Endothelial cell of umbilical vein (primary cell): ENCODE measurements around the gene GPR42. TPM values are rescaled to one million over a fixed set of nuclear protein-coding genes. Genes with fewer than 3 reads are reported as not detected.

Experiments
- BruUV-seq: library from RNA; stranded (reverse); fragments of 400-500 nt; replicated peaks from 2 replicates; lab custom pipeline; 2021; lab: Mats Ljungman, UMichigan
- CTCF ChIA-PET: fragments of 300-600, 350-600 bp; sonication (Branson Sonifier 250); formaldehyde crosslinking; loops from one replicate; lab custom pipeline; 2021; ENCODE audit warnings: antibody characterized with exemption, inconsistent platforms; lab: Charles Lee
- POLR2A ChIA-PET: fragments of 300-600, 350-600 bp; sonication (Branson Sonifier 250); formaldehyde crosslinking; loops from one replicate; lab custom pipeline; 2021; ENCODE audit warnings: antibody characterized with exemption, inconsistent platforms; lab: Charles Lee
- DNase-seq: peaks from one replicate; pipeline ENCODE4 v3.0.0-alpha.2; 2011; ENCODE audit warnings: low read depth, low spot score
- FAIRE-seq: peaks from 2 replicates; lab custom pipeline; 2011; peaks lifted over from hg19 to GRCh38; lab: Jason Lieb, UNC
- H2AFZ ChIP-seq: 2 replicates; pipeline ENCODE4 v1.6.0; 2012; ENCODE audit warnings: low read depth, low read length, control low read depth, inconsistent platforms
- H3K27ac ChIP-seq: 2 replicates; pipeline ENCODE4 v1.5.1; 2011; ENCODE audit warnings: low read depth, mild to moderate bottlenecking, control low read depth, low read length, moderate library complexity; ENCODE audit not compliant: insufficient read depth
- H3K27me3 ChIP-seq, 2 experiments: 2 replicates each; pipeline versions ENCODE4 v1.6.0 to v1.6.1; 2011; ENCODE audit warnings: low read length in 2 of 2, mixed read lengths in 1 of 2; ENCODE audit not compliant: control insufficient read depth in 2 of 2, insufficient read depth in 2 of 2
- H3K36me3 ChIP-seq, 2 experiments: 2 replicates in 1 of 2; 3 replicates in 1 of 2; pipeline ENCODE4 v1.5.1; 2011; ENCODE audit warnings: low read length in 2 of 2, mild to moderate bottlenecking in 1 of 2, moderate library complexity in 1 of 2; ENCODE audit not compliant: control insufficient read depth in 2 of 2, insufficient read depth in 2 of 2; ENCODE audit errors: extremely low read depth in 1 of 2
- H3K4me1 ChIP-seq: 3 replicates; pipeline ENCODE4 v1.5.1; 2011; ENCODE audit warnings: mild to moderate bottlenecking, low read length; ENCODE audit not compliant: control insufficient read depth, insufficient read depth; ENCODE audit errors: extremely low read depth
- H3K4me2 ChIP-seq: 2 replicates; pipeline ENCODE4 v1.6.1; 2011; ENCODE audit warnings: low read length, control low read depth, mixed read lengths; ENCODE audit not compliant: insufficient read depth
- H3K4me3 ChIP-seq, 3 experiments: fragments of 200-600 bp in 1 of 3; sonication (generic), shearing (Covaris generic) in 1 of 3; replicated peaks in 1 of 3; 2 replicates each; pipeline ENCODE4 v1.5.1; 2011 to 2016; ENCODE audit warnings: control low read depth in 3 of 3, low read length in 3 of 3, mild to moderate bottlenecking in 2 of 3, inconsistent platforms in 1 of 3, low read depth in 1 of 3, moderate library complexity in 1 of 3; ENCODE audit not compliant: insufficient read depth in 1 of 3
- H3K79me2 ChIP-seq: 2 replicates; pipeline ENCODE4 v1.6.0; 2012; ENCODE audit warnings: low read length, inconsistent platforms; ENCODE audit not compliant: control insufficient read depth, insufficient read depth
- H3K9ac ChIP-seq: replicated peaks from 2 replicates; pipeline ENCODE3; 2011; ENCODE audit warnings: low read length, control low read depth; ENCODE audit not compliant: insufficient read depth; ENCODE audit errors: extremely low read depth
- H3K9me1 ChIP-seq: replicated peaks from 3 replicates; pipeline ENCODE4 v1.6.0; 2011; ENCODE audit warnings: mild to moderate bottlenecking, low read length; ENCODE audit not compliant: control insufficient read depth, insufficient read depth; ENCODE audit errors: extremely low read depth
- H3K9me3 ChIP-seq: replicated peaks from 2 replicates; pipeline ENCODE4 v1.5.1; 2012; ENCODE audit warnings: low read length, inconsistent platforms; ENCODE audit not compliant: control insufficient read depth, insufficient read depth
- H4K20me1 ChIP-seq: replicated peaks from 2 replicates; pipeline ENCODE3; 2011; ENCODE audit warnings: mild to moderate bottlenecking, low read length; ENCODE audit not compliant: control insufficient read depth, insufficient read depth; ENCODE audit errors: extremely low read depth
- EZH2 ChIP-seq: IDR thresholded peaks from 2 replicates; pipeline ENCODE4 v1.6.1; 2012; ENCODE audit warnings: borderline replicate concordance, low read depth, mild to moderate bottlenecking, moderate library complexity, low read length, inconsistent platforms; ENCODE audit not compliant: severe bottlenecking
- FOS ChIP-seq: IDR thresholded peaks from 2 replicates; pipeline ENCODE4 v1.6.1; 2011; ENCODE audit warnings: mild to moderate bottlenecking, low read length, moderate library complexity, borderline replicate concordance; ENCODE audit not compliant: insufficient read depth
- GATA2 ChIP-seq: IDR thresholded peaks from 2 replicates; pipeline ENCODE4 v1.7.0; 2011; ENCODE audit warnings: low read depth, mild to moderate bottlenecking, moderate library complexity, mixed read lengths, low read length; ENCODE audit not compliant: insufficient read length, insufficient read depth
- JUN ChIP-seq: IDR thresholded peaks from 2 replicates; pipeline ENCODE4 v1.6.1; 2011; ENCODE audit warnings: borderline replicate concordance, low read depth; ENCODE audit not compliant: insufficient read length, insufficient read depth
- MYC ChIP-seq: IDR thresholded peaks from one replicate; pipeline ENCODE4 v1.6.1; 2011; ENCODE audit warnings: mild to moderate bottlenecking, low read depth, low read length
- POLR2A ChIP-seq: IDR thresholded peaks from 2 replicates; pipeline ENCODE4 v1.6.1; 2012; ENCODE audit warnings: low read depth, mild to moderate bottlenecking, control low read depth, low read length
- POLR2AphosphoS5 ChIP-seq: IDR thresholded peaks from 2 replicates; pipeline ENCODE4 v1.6.1; 2012; ENCODE audit warnings: low read depth, mild to moderate bottlenecking, control low read depth, low read length, moderate library complexity; ENCODE audit not compliant: insufficient read depth
- dilution Hi-C: fragments of 300-500 bp; cut with MboI; formaldehyde crosslinking; loops from one replicate; pipeline ENCODE4 v1.15.0; 2019; ENCODE audit warnings: low sequenced_read_pairs; ENCODE audit not compliant: extremely low pct_ligation_motif_present
- intact Hi-C: fragments of 100-400 bp; cut with micrococcal nuclease; formaldehyde crosslinking; loops from one replicate; pipeline ENCODE4 v1.10.0; 2022
- polyA plus RNA-seq, 4 experiments: library from polyadenylated mRNA; depleted of rRNA in 3 of 4; stranded (reverse) in 3 of 4; unstranded in 1 of 4; fragments of >200 nt; gene quantifications; 2 replicates each; pipeline versions ENCODE4 v1.2.1 to v1.2.3, GENCODE V29; 2011 to 2012; ENCODE audit warnings: missing spikeins in 1 of 4
- total RNA-seq: library from RNA; stranded (reverse); gene quantifications from 2 replicates; pipeline ENCODE4 v1.2.3, GENCODE V29; 2021
- TF ChIP-seq, protein P1 (sequence below), 2 donors: IDR thresholded peaks; 1 replicate in 1 of 2; 2 replicates in 1 of 2; pipeline ENCODE4 v1.5.1; 2011; ENCODE audit warnings: low read length in 2 of 2, mild to moderate bottlenecking in 2 of 2, moderate library complexity in 2 of 2, control low read depth in 1 of 2, inconsistent platforms in 1 of 2, low read depth in 1 of 2; ENCODE audit not compliant: insufficient read depth in 1 of 2; ENCODE audit errors: extremely low read depth in 1 of 2

GPR42 gene
- total and polyA plus RNA-seq, 2 donors (not counting 3 experiments of a cell fraction or from before 2014, with no cell fraction given): not detected

DNA sequence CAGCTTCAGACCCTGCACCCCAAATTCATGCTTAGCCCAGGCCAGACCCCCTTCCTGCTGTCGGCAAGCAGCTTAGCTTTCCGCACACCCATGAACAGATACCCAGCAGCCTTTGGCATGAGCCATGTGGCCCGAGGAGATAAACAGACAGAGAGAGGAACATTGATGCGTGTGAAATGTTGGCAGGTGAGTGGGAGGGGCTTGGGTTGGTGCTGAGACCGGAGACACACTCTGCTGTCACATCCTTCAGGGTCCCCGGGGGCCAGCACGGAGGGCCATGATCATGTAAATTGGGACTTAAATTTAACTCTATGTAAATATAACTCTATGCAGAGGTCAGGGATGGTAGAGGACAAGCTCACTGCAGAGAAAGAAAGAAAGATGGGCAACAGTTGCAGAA lies 40.4 kb upstream of the GPR42 start:
- H3K9ac ChIP-seq: no peak overlapping the region
- peaks cover 0 to 3% of the 10 kb centered on the region in 2 experiments for H3K27me3 ChIP-seq
- no peaks in the 10 kb centered on the region for H3K9me3 ChIP-seq
- no peaks in the 10 kb centered on the region for H3K36me3 ChIP-seq
- BruUV-seq: no TSS peak
- no peaks in the 10 kb centered on the region for H3K79me2 ChIP-seq
- POLR2A ChIA-PET: no interaction called here
- H3K9me1 ChIP-seq: no peaks in the 10 kb centered on the region
- no peak overlapping the region for H3K4me2 ChIP-seq
- intact Hi-C loops: no loop called here
- H2AFZ ChIP-seq: no peak overlapping the region
- no peaks in the 10 kb centered on the region for H4K20me1 ChIP-seq
- H3K4me3 ChIP-seq: no peak overlapping the region
- H3K4me1 ChIP-seq: no peaks in the 10 kb centered on the region
- dilution Hi-C loops: no loop called here
- no peak overlapping the region for H3K27ac ChIP-seq
- FAIRE-seq (no peak), DNase-seq (no peak)
- CTCF ChIA-PET: no interaction called here
- TF ChIP-seq EZH2 (no peak), POLR2A (no peak), GATA2 (no peak), MYC (no peak), JUN (no peak), FOS (no peak), POLR2AphosphoS5 (no peak)
- TF ChIP-seq, protein P1, sequence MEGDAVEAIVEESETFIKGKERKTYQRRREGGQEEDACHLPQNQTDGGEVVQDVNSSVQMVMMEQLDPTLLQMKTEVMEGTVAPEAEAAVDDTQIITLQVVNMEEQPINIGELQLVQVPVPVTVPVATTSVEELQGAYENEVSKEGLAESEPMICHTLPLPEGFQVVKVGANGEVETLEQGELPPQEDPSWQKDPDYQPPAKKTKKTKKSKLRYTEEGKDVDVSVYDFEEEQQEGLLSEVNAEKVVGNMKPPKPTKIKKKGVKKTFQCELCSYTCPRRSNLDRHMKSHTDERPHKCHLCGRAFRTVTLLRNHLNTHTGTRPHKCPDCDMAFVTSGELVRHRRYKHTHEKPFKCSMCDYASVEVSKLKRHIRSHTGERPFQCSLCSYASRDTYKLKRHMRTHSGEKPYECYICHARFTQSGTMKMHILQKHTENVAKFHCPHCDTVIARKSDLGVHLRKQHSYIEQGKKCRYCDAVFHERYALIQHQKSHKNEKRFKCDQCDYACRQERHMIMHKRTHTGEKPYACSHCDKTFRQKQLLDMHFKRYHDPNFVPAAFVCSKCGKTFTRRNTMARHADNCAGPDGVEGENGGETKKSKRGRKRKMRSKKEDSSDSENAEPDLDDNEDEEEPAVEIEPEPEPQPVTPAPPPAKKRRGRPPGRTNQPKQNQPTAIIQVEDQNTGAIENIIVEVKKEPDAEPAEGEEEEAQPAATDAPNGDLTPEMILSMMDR (IDR thresholded peaks at IDR 0.05; ENCODE audit: extremely low read depth in 1 of 2, insufficient read depth in 1 of 2, low read depth in 1 of 2, low read length in 2 of 2): no peak
